AG10803 (cell line): ENCODE results near the gene PPFIA2.

Experiments
- DNase-seq: peaks from one replicate; pipeline ENCODE4 v3.0.0; 2010; ENCODE audit warnings: low read depth
- H3K4me3 ChIP-seq: 2 replicates; pipeline ENCODE4 v1.5.1; 2011; ENCODE audit warnings: mild to moderate bottlenecking, low read length, control low read depth
- TF ChIP-seq, protein P1 (sequence below): conservative IDR thresholded peaks from 2 replicates; pipeline ENCODE4 v1.5.1; 2011; ENCODE audit warnings: mild to moderate bottlenecking, low read length, control low read depth, inconsistent platforms

The PPFIA2 gene

GRCh38 chr12:81330480-81330879 is 428.7 kb downstream of the PPFIA2 start:
- DNase-seq = no peak
- TF ChIP-seq, protein P1, sequence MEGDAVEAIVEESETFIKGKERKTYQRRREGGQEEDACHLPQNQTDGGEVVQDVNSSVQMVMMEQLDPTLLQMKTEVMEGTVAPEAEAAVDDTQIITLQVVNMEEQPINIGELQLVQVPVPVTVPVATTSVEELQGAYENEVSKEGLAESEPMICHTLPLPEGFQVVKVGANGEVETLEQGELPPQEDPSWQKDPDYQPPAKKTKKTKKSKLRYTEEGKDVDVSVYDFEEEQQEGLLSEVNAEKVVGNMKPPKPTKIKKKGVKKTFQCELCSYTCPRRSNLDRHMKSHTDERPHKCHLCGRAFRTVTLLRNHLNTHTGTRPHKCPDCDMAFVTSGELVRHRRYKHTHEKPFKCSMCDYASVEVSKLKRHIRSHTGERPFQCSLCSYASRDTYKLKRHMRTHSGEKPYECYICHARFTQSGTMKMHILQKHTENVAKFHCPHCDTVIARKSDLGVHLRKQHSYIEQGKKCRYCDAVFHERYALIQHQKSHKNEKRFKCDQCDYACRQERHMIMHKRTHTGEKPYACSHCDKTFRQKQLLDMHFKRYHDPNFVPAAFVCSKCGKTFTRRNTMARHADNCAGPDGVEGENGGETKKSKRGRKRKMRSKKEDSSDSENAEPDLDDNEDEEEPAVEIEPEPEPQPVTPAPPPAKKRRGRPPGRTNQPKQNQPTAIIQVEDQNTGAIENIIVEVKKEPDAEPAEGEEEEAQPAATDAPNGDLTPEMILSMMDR = no peak
- no peak overlapping the region for H3K4me3 ChIP-seq

GRCh38 chr12:81329085-81329484 is 430.1 kb downstream of the PPFIA2 start:
- peak; percentile 4 for DNase-seq
- TF ChIP-seq, protein P1 = peak; percentile 27
- no peak overlapping the region for H3K4me3 ChIP-seq

- no peak for DNase-seq
- TF ChIP-seq, protein P1 = no peak
These were observed 431.7 kb downstream of the PPFIA2 start for GRCh38 chr12:81327425-81327824.

GRCh38 chr12:81325086-81325485 is 434.1 kb downstream of the PPFIA2 start:
- no peak for DNase-seq
- H3K4me3 ChIP-seq = no peak overlapping the region
- TF ChIP-seq, protein P1 = no peak

More at GRCh38 chr12:81327425-81327824, 431.7 kb downstream of the PPFIA2 start:
- H3K4me3 ChIP-seq = no peak overlapping the region

- TF ChIP-seq, protein P1 = no peak
- no peak for DNase-seq
These were observed 444.1 kb downstream of the PPFIA2 start for GRCh38 chr12:81314903-81315531.

GRCh38 chr12:81303935-81304334 is 455.2 kb downstream of the PPFIA2 start:
- TF ChIP-seq, protein P1 = no peak
- no peak overlapping the region for H3K4me3 ChIP-seq
- no peak for DNase-seq

More at GRCh38 chr12:81314903-81315531, 444.1 kb downstream of the PPFIA2 start:
- H3K4me3 ChIP-seq = no peak overlapping the region

- no peak overlapping the region for H3K4me3 ChIP-seq
- TF ChIP-seq, protein P1 = no peak
- DNase-seq = no peak
These were observed 458.7 kb downstream of the PPFIA2 start for GRCh38 chr12:81300454-81300853.
